IMR-90 (cell line): Measurements from ENCODE around the gene TRIM66.

Experiments
- TF ChIP-seq, protein P1 (sequence below): fragments of 150-350 bp; IDR thresholded peaks from 2 replicates; pipeline ENCODE4 v1.6.1; 2017; ENCODE audit warnings: mild to moderate bottlenecking, antibody characterized with exemption, low read length, low read depth
- TF ChIP-seq, protein P2 (sequence below): conservative IDR thresholded peaks from 2 replicates; pipeline ENCODE4 v1.5.1; 2012; ENCODE audit warnings: mild to moderate bottlenecking, low read depth, low read length, improper control_type of control experiment

DNA sequence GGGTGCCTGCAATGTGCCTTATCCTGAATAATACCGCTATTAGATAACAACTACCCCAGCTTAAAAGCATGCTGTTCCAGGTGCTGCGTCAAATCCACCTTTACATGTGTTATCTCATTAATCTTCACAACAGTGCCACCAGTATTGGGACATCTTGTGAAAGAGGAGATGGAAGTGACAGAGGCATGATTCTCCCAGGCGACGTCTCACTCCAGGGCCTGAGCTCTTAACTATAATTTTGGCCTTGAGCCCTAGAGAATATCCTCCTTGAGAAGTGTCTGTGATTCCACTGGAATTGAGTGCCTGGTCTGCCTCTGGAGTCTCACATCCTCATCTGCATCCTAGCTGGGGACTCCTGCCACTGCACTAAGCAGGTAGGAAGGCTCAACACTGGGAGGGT, 43.9 kb upstream of the TRIM66 start:
- TF ChIP-seq, protein P1, sequence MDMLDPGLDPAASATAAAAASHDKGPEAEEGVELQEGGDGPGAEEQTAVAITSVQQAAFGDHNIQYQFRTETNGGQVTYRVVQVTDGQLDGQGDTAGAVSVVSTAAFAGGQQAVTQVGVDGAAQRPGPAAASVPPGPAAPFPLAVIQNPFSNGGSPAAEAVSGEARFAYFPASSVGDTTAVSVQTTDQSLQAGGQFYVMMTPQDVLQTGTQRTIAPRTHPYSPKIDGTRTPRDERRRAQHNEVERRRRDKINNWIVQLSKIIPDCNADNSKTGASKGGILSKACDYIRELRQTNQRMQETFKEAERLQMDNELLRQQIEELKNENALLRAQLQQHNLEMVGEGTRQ = no peak
- TF ChIP-seq, protein P2, sequence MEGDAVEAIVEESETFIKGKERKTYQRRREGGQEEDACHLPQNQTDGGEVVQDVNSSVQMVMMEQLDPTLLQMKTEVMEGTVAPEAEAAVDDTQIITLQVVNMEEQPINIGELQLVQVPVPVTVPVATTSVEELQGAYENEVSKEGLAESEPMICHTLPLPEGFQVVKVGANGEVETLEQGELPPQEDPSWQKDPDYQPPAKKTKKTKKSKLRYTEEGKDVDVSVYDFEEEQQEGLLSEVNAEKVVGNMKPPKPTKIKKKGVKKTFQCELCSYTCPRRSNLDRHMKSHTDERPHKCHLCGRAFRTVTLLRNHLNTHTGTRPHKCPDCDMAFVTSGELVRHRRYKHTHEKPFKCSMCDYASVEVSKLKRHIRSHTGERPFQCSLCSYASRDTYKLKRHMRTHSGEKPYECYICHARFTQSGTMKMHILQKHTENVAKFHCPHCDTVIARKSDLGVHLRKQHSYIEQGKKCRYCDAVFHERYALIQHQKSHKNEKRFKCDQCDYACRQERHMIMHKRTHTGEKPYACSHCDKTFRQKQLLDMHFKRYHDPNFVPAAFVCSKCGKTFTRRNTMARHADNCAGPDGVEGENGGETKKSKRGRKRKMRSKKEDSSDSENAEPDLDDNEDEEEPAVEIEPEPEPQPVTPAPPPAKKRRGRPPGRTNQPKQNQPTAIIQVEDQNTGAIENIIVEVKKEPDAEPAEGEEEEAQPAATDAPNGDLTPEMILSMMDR = no peak
